HG03039 (cell line): ENCODE results near the gene PSMD13.

ENCODE experiments used
- ATAC-seq: cut with Tn5 transposase; IDR thresholded peaks from one replicate; pipeline ENCODE4 v1.9.1; 2021; ENCODE audit warnings: mild to moderate bottlenecking, moderate library complexity; ENCODE audit not compliant: unreplicated experiment

The PSMD13 gene

GRCh38 chr11:297586-298405 lies 61.0 kb downstream of the PSMD13 start:
- ATAC-seq, result no peak

GRCh38 chr11:298406-299065 lies 61.8 kb downstream of the PSMD13 start:
- ATAC-seq, result no peak

- ATAC-seq, result no peak
Measured at GRCh38 chr11:299081-299891, 62.5 kb downstream of the PSMD13 start, which contains the start of gene IFITM5. IFITM5 (minus strand) TSS chr11:299526; CDS start chr11:299490, 36 bp downstream.

- no peak for ATAC-seq
Measured at GRCh38 chr11:299951-300735, 63.4 kb downstream of the PSMD13 start.
